Ovary (tissue), 9 donors: ENCODE results near the gene SMARCD1. TPM values are rescaled to one million over a fixed set of nuclear protein-coding genes. Genes with fewer than 3 reads are reported as not detected.

Experiments
- DNase-seq, 5 donors: peaks; one replicate each; pipeline ENCODE4 v3.0.0-alpha.2; 2019 to 2020
- H3K27ac ChIP-seq, 2 donors: fragments of 200-600 bp; one replicate each; pipeline versions ENCODE4 v1.5.1 to v1.8.0; 2019 to 2022
- H3K27me3 ChIP-seq: fragments of 200-600 bp; one replicate; pipeline ENCODE4 v1.8.0; 2022
- H3K36me3 ChIP-seq: fragments of 200-600 bp; sonication (generic); one replicate; pipeline ENCODE4 v1.5.1; 2019
- H3K4me1 ChIP-seq: one replicate; pipeline ENCODE4 v1.8.1; 2013; ENCODE audit warnings: mild to moderate bottlenecking, moderate library complexity; ENCODE audit not compliant: insufficient read depth
- H3K4me3 ChIP-seq: fragments of 200-600 bp; sonication (generic); one replicate; pipeline ENCODE4 v1.5.1; 2017
- H3K9me3 ChIP-seq, 2 donors: fragments of 200-600 bp in 1 of 2; sonication (generic) in 1 of 2; one replicate each; pipeline versions ENCODE4 v1.5.1 to v1.8.1; 2013 to 2019; ENCODE audit warnings: mild to moderate bottlenecking in 1 of 2, moderate library complexity in 1 of 2
- EP300 ChIP-seq: sonication (generic); formaldehyde crosslinking; IDR thresholded peaks from one replicate; pipeline ENCODE4 v1.6.1; 2017; ENCODE audit warnings: antibody characterized with exemption
- POLR2A ChIP-seq: fragments of 450-650 bp; IDR thresholded peaks from one replicate; pipeline ENCODE4 v1.6.1; 2017; ENCODE audit warnings: antibody characterized with exemption, mild to moderate bottlenecking, moderate library complexity
- WGBS, 3 donors: extraction: QIAGEN DNeasy Blood & Tissue Kit in 1 of 3; methylation state at CpG; one replicate each; pipeline versions ENCODE4 v1.1.5 to v1.1.7; 2013 to 2017; 5-methylcytosine and 5-hydroxymethylcytosine counted together
- intact Hi-C, 4 donors: fragments of 100-400 bp; cut with DNase I; formaldehyde crosslinking; loops; one replicate each; pipeline versions ENCODE4 v1.11.0 to v1.15.1; 2022 to 2023
- polyA plus RNA-seq, 2 donors: library from polyadenylated mRNA; stranded (reverse); fragments of 200-250 nt in 1 of 2; fragments of 350-450 nt in 1 of 2; fragmentation: Illumina TruSeq in 1 of 2; extraction: RNeasy Lipid Tissue Mini Kit (QIAGEN cat#74804) in 1 of 2; gene quantifications; one replicate each; pipeline ENCODE4 v1.2.3, GENCODE V29; 2013 to 2014
- total RNA-seq, 7 donors: library from RNA; depleted of rRNA in 2 of 7; stranded (reverse); fragments of >200 nt in 2 of 7; fragmentation: NEBNext Ultra II Directional in 3 of 7; extraction: Animal tissue kit (Norgen Biotek cat#: 25700) in 3 of 7; gene quantifications; one replicate each; pipeline versions ENCODE4 v1.1.0 to v1.2.4, GENCODE V29; 2016 to 2023
- TF ChIP-seq, protein P1 (sequence below), 3 donors: fragments of 450-650 bp in 2 of 3; fragments of 200-600 bp in 1 of 3; IDR thresholded peaks; one replicate each; pipeline versions ENCODE4 v1.5.1 to v1.8.0; 2016 to 2022; ENCODE audit warnings: antibody characterized with exemption in 3 of 3, mild to moderate bottlenecking in 1 of 3
- donor health status: DM: no; HTN: no; CAD: no; lungs with moderate emphysema.
- donor health status: DM: no; HTN: no; CAD: no.
- donor health status: Bipolar disorder and iron deficiency.
- donor health status: DM: yes; HTN: yes; CAD: no.
- donor health status: DM: no; HTN: no; CAD: no.
- donor health status: DM: yes; HTN: yes; CAD: no.

Gene SMARCD1
- total and polyA plus RNA-seq, 9 donors: 26.1 to 57.7 (median 50.7) TPM

DNA sequence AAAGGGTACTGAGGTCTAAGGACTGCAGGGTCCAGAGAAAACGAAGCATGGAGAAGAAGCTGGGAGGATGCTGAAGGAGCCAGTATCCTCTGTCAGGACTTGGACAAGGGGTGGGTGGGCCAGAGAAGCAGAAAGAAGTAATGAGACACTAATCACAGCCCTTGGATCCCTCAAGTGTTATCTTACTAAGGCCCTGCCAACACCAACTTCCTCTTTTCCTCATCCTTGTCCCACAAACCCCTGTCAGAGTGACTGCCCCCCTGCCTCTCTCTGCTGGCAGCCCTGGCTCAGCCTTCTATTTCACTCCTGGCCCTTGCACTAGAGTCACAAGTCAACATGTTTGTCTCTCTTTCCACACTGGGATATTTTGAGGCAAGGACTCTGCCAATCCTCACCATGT lies 31.6 kb upstream of the SMARCD1 start:
- Histone ChIP-seq H3K36me3 (no peaks in the 10 kb centered on the region), H3K4me1 (peaks cover 10% of the 10 kb centered on the region), H3K9me3 (no peaks in the 10 kb centered on the region), H3K27ac (no peak overlapping the region), H3K4me3 (no peak overlapping the region), H3K27me3 (no peaks in the 10 kb centered on the region)
- intact Hi-C loops: loop anchor here in 3 of 4 donors (5.0 to 10.0 kb wide), 3 partner anchors 81 to 189 kb away; partner anchors contain the start of genes AQP5 (in 1 of the 3) and AQP6 (in 1 of the 3)
- DNase-seq: no peak
- no peak for TF ChIP-seq POLR2A
- TF ChIP-seq EP300: no peak
- TF ChIP-seq, protein P1, sequence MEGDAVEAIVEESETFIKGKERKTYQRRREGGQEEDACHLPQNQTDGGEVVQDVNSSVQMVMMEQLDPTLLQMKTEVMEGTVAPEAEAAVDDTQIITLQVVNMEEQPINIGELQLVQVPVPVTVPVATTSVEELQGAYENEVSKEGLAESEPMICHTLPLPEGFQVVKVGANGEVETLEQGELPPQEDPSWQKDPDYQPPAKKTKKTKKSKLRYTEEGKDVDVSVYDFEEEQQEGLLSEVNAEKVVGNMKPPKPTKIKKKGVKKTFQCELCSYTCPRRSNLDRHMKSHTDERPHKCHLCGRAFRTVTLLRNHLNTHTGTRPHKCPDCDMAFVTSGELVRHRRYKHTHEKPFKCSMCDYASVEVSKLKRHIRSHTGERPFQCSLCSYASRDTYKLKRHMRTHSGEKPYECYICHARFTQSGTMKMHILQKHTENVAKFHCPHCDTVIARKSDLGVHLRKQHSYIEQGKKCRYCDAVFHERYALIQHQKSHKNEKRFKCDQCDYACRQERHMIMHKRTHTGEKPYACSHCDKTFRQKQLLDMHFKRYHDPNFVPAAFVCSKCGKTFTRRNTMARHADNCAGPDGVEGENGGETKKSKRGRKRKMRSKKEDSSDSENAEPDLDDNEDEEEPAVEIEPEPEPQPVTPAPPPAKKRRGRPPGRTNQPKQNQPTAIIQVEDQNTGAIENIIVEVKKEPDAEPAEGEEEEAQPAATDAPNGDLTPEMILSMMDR (IDR thresholded peaks at IDR 0.05): no peak
- WGBS, 3 donors: 85 to 100% (median 90%) methylated on average over 1 of the region's 1 CpG

DNA sequence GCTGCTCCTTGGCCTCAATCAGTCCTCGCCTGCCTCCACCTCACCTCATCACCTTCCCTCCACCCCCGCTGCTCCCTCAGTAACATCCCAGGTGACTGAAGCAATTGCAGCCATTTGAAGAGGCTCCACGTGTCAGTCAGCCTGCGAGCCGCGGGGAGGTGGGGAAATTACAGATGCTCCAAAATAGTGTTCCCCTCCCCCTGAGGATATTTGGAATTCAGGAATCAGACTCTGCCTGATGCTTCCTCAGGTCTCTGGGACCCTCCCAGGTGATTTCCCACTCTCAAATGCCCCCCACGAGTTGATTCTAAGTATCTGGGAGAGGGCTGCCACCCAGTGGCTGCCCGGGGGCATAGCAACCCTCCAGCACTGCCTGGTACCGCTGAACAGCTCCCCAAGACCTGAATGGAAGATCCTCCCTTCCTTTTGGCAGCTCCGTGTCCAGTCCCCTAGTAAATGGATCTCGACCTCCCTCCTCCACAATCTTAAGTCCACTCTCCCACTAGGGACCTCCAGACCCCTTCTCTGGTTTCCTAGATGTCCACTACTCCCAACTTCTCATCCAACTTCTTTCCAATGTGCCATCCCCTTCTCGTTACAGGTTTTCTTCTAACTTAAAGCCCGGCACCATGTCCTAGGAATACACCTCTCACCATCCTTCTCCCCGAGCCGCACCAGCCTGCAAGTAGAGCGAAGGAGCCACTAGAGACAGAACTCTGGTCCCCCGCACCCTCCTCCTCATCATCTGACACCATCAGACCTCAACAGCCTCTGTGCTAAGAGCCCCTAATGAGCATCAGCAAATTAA lies 29.1 kb upstream of the SMARCD1 start:
- H3K4me1 ChIP-seq: peaks cover 8% of the 10 kb centered on the region
- 5 to 10% (median 10%) methylated on average over 17 of the region's 17 CpGs for WGBS, 3 donors
- H3K4me3 ChIP-seq: no peak overlapping the region
- intact Hi-C loops: loop anchor here in 2 of 4 donors (5.0 to 10.0 kb wide), 3 partner anchors 89 to 191 kb away; partner anchors contain the start of gene AQP5 (in 1 of the 2)
- H3K9me3 ChIP-seq: no peaks in the 10 kb centered on the region
- H3K27me3 ChIP-seq: no peaks in the 10 kb centered on the region
- peak in 4 of 5 donors; percentile 48 to 59 (median 54) for DNase-seq
- TF ChIP-seq, protein P1 (IDR thresholded peaks at IDR 0.05): peak; percentile 62 to 87 (median 77)
- TF ChIP-seq POLR2A: no peak
- H3K27ac ChIP-seq: no peak overlapping the region
- H3K36me3 ChIP-seq: no peaks in the 10 kb centered on the region

DNA sequence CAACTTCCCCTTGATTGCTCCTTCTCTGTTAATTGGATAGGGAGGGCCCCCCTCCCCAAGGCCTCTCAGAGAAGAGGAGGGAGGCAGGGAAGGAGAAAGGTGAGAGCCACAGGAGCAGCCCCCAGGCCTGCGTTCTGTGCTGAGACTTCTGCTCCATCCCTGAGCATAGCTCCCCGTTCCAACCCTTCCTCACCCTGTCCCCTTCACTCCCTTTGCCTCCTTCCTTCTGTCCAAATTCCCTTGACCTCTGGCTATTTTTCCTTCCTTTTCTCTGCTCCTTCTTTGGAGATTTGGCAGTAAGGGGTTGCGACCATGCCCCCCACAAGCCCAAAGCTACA lies 28.5 kb upstream of the SMARCD1 start:
- no peaks in the 10 kb centered on the region for H3K27me3 ChIP-seq
- no peaks in the 10 kb centered on the region for H3K36me3 ChIP-seq
- no peak for DNase-seq
- no peak overlapping the region for H3K27ac ChIP-seq
- TF ChIP-seq EP300: no peak
- TF ChIP-seq POLR2A: no peak
- TF ChIP-seq, protein P1 (IDR thresholded peaks at IDR 0.05): no peak
- intact Hi-C loops: loop anchor here in 2 of 4 donors (5.0 to 10.0 kb wide), 3 partner anchors 89 to 192 kb away; partner anchors contain the start of gene AQP5 (in 1 of the 2)
- 5 to 17% (median 13%) methylated on average over 3 of the region's 3 CpGs for WGBS, 3 donors
- no peaks in the 10 kb centered on the region for H3K9me3 ChIP-seq
- H3K4me1 ChIP-seq: peaks cover 8% of the 10 kb centered on the region
- H3K4me3 ChIP-seq: no peak overlapping the region

DNA sequence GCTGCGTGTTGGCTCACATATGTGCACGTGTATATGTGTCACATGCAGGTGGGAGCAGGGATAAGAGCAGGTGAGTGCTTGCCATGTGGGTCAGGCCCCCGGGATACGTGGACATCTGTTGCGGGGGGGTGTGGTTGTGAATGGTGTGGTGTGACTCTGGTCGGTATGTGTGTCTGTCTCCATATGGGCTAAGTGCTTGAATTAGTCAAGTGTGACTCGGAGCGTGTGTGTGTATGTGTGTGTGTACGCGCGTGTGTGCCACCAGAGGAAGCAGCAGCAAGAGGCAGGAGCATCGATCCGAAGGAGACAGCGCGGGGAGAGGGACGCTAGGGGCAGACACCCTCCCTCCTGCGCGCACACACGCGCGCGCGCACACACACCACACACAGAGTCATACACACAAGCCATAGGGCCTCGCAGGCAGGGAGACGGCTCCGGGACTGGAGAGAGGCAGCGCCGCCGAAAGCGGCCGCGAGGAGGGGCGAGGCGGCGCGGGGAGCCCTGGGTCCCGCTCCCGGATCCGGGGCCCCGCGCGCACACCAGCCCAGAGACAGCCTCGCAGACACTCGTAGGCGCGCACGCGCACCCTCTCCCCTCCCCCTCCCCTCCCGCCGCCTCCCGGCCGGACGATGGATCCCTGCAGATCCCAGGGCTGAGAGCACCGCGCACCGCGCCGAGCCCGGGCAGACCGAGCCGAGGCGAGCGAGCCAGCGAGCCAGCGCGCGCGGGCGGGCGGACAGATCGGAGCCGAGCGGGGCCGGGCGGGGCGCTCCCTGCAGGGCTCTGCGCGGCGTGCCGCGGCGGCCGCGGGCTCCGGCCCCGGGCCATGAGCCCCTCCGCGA lies 27.9 kb upstream of the SMARCD1 start, which contains the start of gene ASIC1:
ASIC1 (plus strand) TSS at position 597 of the 842 bp plus-strand sequence. CDS start 1,171 bp downstream, outside the sequence.
- H3K36me3 ChIP-seq: no peaks in the 10 kb centered on the region
- H3K9me3 ChIP-seq: no peaks in the 10 kb centered on the region
- WGBS, 3 donors: 1% methylated on average over 46 to 88 of the region's 88 CpGs
- intact Hi-C loops: loop anchor here in 2 of 4 donors (5.0 to 10.0 kb wide), 3 partner anchors 90 to 192 kb away; partner anchors contain the start of gene AQP5 (in 1 of the 2)
- peak within 1 kb of the TSS in 1 of 2 donors; percentile 32 for H3K27ac ChIP-seq
- peak; percentile 66 to 85 (median 79) for DNase-seq
- H3K27me3 ChIP-seq: no peaks in the 10 kb centered on the region
- TF ChIP-seq POLR2A (no peak), EP300 (no peak)
- TF ChIP-seq, protein P1 (IDR thresholded peaks at IDR 0.05): peak in 1 of 3 donors; percentile 20
- H3K4me1 ChIP-seq: peaks cover 8% of the 10 kb centered on the region
- peak within 1 kb of the TSS; percentile 67 for H3K4me3 ChIP-seq
